Muscle layer of colon (tissue), 2 donors: ENCODE results near the gene TBXAS1.

Experiments
- H3K27ac ChIP-seq: one replicate; pipeline ENCODE4 v1.7.0; 2013; ENCODE audit warnings: low read depth, mild to moderate bottlenecking, low read length, moderate library complexity
- H3K27me3 ChIP-seq, 2 donors: one replicate each; pipeline ENCODE4 v1.7.0; 2013; ENCODE audit warnings: low read length in 2 of 2, mild to moderate bottlenecking in 2 of 2; ENCODE audit not compliant: insufficient read depth in 2 of 2, control insufficient read depth in 1 of 2
- H3K36me3 ChIP-seq: one replicate; pipeline ENCODE4 v1.7.0; 2013; ENCODE audit warnings: mild to moderate bottlenecking, low read length; ENCODE audit not compliant: insufficient read depth
- H3K4me1 ChIP-seq: one replicate; pipeline ENCODE4 v1.7.0; 2013; ENCODE audit warnings: mild to moderate bottlenecking, low read length; ENCODE audit not compliant: insufficient read depth
- H3K4me3 ChIP-seq, 2 donors: one replicate each; pipeline ENCODE4 v1.7.0; 2013; ENCODE audit warnings: low read length in 2 of 2, low read depth in 1 of 2, mild to moderate bottlenecking in 1 of 2, moderate library complexity in 1 of 2
- H3K9ac ChIP-seq: one replicate; pipeline ENCODE4 v1.7.0; 2013; ENCODE audit warnings: low read length
- H3K9me3 ChIP-seq: one replicate; pipeline ENCODE4 v1.7.0; 2013; ENCODE audit warnings: mild to moderate bottlenecking, low read length
- donor health status: abdominal sarcoma.
- donor health status: Adenocarcinoma of cecum.

The TBXAS1 gene

GRCh38 chr7:140049339-140050024, 220.4 kb downstream of the TBXAS1 start:
- no peaks in the 10 kb centered on the region for H3K4me1 ChIP-seq
- no peak overlapping the region for H3K27ac ChIP-seq
- no peak overlapping the region for H3K4me3 ChIP-seq
- H3K36me3 ChIP-seq: peaks cover 16% of the 10 kb centered on the region
- no peaks in the 10 kb centered on the region for H3K27me3 ChIP-seq
- H3K9ac ChIP-seq: no peak overlapping the region
- H3K9me3 ChIP-seq: no peaks in the 10 kb centered on the region

- H3K4me1 ChIP-seq: no peaks in the 10 kb centered on the region
- H3K9ac ChIP-seq: no peak overlapping the region
- H3K27ac ChIP-seq: no peak overlapping the region
- H3K9me3 ChIP-seq: no peaks in the 10 kb centered on the region
- no peaks in the 10 kb centered on the region for H3K27me3 ChIP-seq
- H3K4me3 ChIP-seq: no peak overlapping the region
- H3K36me3 ChIP-seq: peaks cover 20% of the 10 kb centered on the region
Measured at GRCh38 chr7:140050100-140050499, 221.0 kb downstream of the TBXAS1 start.

- Histone ChIP-seq H3K4me3 (no peak overlapping the region), H3K9ac (no peak overlapping the region), H3K4me1 (no peaks in the 10 kb centered on the region), H3K9me3 (no peaks in the 10 kb centered on the region), H3K27ac (no peak overlapping the region), H3K27me3 (no peaks in the 10 kb centered on the region), H3K36me3 (peaks cover 9% of the 10 kb centered on the region)
Measured at GRCh38 chr7:140051820-140052219, 222.8 kb downstream of the TBXAS1 start.

GRCh38 chr7:140053812-140054539, 224.9 kb downstream of the TBXAS1 start:
- H3K9me3 ChIP-seq: no peaks in the 10 kb centered on the region
- H3K27ac ChIP-seq: no peak overlapping the region
- no peaks in the 10 kb centered on the region for H3K4me1 ChIP-seq
- H3K36me3 ChIP-seq: peaks cover 6% of the 10 kb centered on the region
- no peak overlapping the region for H3K4me3 ChIP-seq
- H3K27me3 ChIP-seq: no peaks in the 10 kb centered on the region
- no peak overlapping the region for H3K9ac ChIP-seq

GRCh38 chr7:140054751-140055150, 225.7 kb downstream of the TBXAS1 start:
- H3K4me3 ChIP-seq: no peak overlapping the region
- H3K27me3 ChIP-seq: no peaks in the 10 kb centered on the region
- H3K36me3 ChIP-seq: peaks cover 6% of the 10 kb centered on the region
- no peak overlapping the region for H3K9ac ChIP-seq
- H3K27ac ChIP-seq: no peak overlapping the region
- no peaks in the 10 kb centered on the region for H3K9me3 ChIP-seq
- peaks cover 6% of the 10 kb centered on the region for H3K4me1 ChIP-seq

- no peak overlapping the region for H3K9ac ChIP-seq
- no peaks in the 10 kb centered on the region for H3K27me3 ChIP-seq
- H3K36me3 ChIP-seq: peaks cover 6% of the 10 kb centered on the region
- no peak overlapping the region for H3K4me3 ChIP-seq
- H3K9me3 ChIP-seq: no peaks in the 10 kb centered on the region
- peaks cover 13% of the 10 kb centered on the region for H3K4me1 ChIP-seq
- no peak overlapping the region for H3K27ac ChIP-seq
Measured at GRCh38 chr7:140055833-140056232, 226.8 kb downstream of the TBXAS1 start.

- Histone ChIP-seq H3K4me3 (no peak overlapping the region), H3K27ac (no peak overlapping the region), H3K4me1 (peaks cover 20% of the 10 kb centered on the region), H3K36me3 (peaks cover 6% of the 10 kb centered on the region), H3K9me3 (no peaks in the 10 kb centered on the region), H3K9ac (no peak overlapping the region), H3K27me3 (no peaks in the 10 kb centered on the region)
Measured at GRCh38 chr7:140056431-140057142, 227.5 kb downstream of the TBXAS1 start.

GRCh38 chr7:140057143-140057535, 228.1 kb downstream of the TBXAS1 start:
- H3K4me3 ChIP-seq: no peak overlapping the region
- H3K27ac ChIP-seq: no peak overlapping the region
- no peaks in the 10 kb centered on the region for H3K9me3 ChIP-seq
- peaks cover 6% of the 10 kb centered on the region for H3K36me3 ChIP-seq
- no peak overlapping the region for H3K9ac ChIP-seq
- H3K27me3 ChIP-seq: no peaks in the 10 kb centered on the region
- H3K4me1 ChIP-seq: peaks cover 24% of the 10 kb centered on the region

- Histone ChIP-seq H3K4me1 (peaks cover 24% of the 10 kb centered on the region), H3K27ac (no peak overlapping the region), H3K9ac (no peak overlapping the region), H3K27me3 (no peaks in the 10 kb centered on the region), H3K36me3 (peaks cover 6% of the 10 kb centered on the region), H3K9me3 (no peaks in the 10 kb centered on the region), H3K4me3 (no peak overlapping the region)
Measured at GRCh38 chr7:140058517-140058916, 229.5 kb downstream of the TBXAS1 start.

GRCh38 chr7:140059273-140060242, 230.5 kb downstream of the TBXAS1 start:
- Histone ChIP-seq H3K27ac (no peak overlapping the region), H3K36me3 (peaks cover 3% of the 10 kb centered on the region), H3K9ac (no peak overlapping the region), H3K27me3 (no peaks in the 10 kb centered on the region), H3K4me1 (peaks cover 24% of the 10 kb centered on the region), H3K4me3 (no peak overlapping the region), H3K9me3 (no peaks in the 10 kb centered on the region)

- Histone ChIP-seq H3K27ac (no peak overlapping the region), H3K9me3 (no peaks in the 10 kb centered on the region), H3K27me3 (no peaks in the 10 kb centered on the region), H3K4me1 (peaks cover 24% of the 10 kb centered on the region), H3K36me3 (no peaks in the 10 kb centered on the region), H3K4me3 (no peak overlapping the region), H3K9ac (no peak overlapping the region)
Measured at GRCh38 chr7:140060243-140060630, 231.2 kb downstream of the TBXAS1 start.
